ENCODE results near the gene FLT3. TPM values are rescaled to one million over a fixed set of nuclear protein-coding genes. Genes with fewer than 3 reads are reported as not detected.

FLT3 gene
- total and polyA plus RNA-seq, 9 of the 15 experiments (the other 6 are each of a cell fraction or from before 2014, with no cell fraction given): not detected

DNA sequence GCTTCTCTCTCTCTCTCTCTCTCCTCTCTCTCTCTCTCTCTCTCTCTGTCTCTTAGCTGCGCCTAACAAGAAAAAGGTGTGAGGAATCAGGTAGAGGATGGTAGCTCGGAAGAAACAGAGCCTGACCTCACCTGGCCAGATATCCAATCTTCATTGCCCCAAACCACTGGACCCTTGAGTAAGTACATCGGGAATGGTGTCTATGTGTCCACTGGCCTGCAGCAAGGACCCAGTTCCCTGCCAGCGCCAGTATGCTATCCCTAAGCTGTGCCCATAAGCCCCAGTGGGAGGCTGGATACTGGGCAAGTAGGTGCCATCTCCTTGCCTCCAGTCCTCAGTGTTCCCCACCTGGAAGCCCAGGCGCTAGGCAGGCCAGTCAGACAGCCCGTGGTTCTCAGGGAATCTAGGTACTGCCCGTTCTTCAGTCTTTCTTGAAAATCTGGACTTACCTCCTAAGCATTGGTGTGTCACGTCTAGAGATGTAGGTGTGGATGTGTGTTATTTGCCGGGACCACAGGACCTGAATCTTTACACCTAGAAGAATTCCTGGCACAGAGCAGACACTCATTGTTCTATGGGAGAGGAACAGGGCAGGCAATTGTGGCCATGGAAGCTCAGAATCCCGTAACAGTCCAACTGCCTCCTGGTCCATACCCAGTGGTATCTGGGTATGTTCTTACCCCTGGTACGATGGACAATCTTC is 119.2 kb downstream of the FLT3 start:
- CTCF ChIA-PET (ENCODE audit: low intra/inter-chr PET ratio): interaction anchor here (1.1 kb wide), 1 partner anchor 151 kb away, joined by 3 read pairs; no protein-coding TSS in a partner anchor
- no peak overlapping the region for H3K4me2 ChIP-seq (ENCODE audit: insufficient read depth, low read length)
- H3K4me1 ChIP-seq (replicated peaks in 1 of 2; ENCODE audit: control insufficient read depth in 2 of 2, insufficient read depth in 2 of 2, low read length in 2 of 2): no peaks in the 10 kb centered on the region

More for the DNA sequence above, 119.2 kb downstream of the FLT3 start:
- no peak overlapping the region for H3K9ac ChIP-seq (ENCODE audit: insufficient read depth in 1 of 2, low read depth in 2 of 2, low read length in 2 of 2)
- H3K9me3 ChIP-seq (replicated peaks; ENCODE audit: control insufficient read depth, insufficient read depth, low read depth, low read length): no peaks in the 10 kb centered on the region
- no peak overlapping the region for H3K4me3 ChIP-seq
- H3K9me1 ChIP-seq (ENCODE audit: control insufficient read depth, insufficient read depth, low read length): no peaks in the 10 kb centered on the region
- H4K20me1 ChIP-seq (replicated peaks; ENCODE audit: control insufficient read depth, insufficient read depth, low read length): no peaks in the 10 kb centered on the region
- DNase-seq (ENCODE audit: extremely low read depth in 1 of 4, low spot score in 3 of 4): no peak
- WGBS (ENCODE audit: insufficient coverage, low coverage, missing lambda C conversion rate): 0% methylated on average over 7 of the region's 11 CpGs
- no peaks in the 10 kb centered on the region for H3K36me3 ChIP-seq (ENCODE audit: control insufficient read depth, insufficient read depth, low read length)
- H3K79me2 ChIP-seq (ENCODE audit: control insufficient read depth, insufficient read depth, low read length): no peaks in the 10 kb centered on the region
- peaks cover 3 to 31% of the 10 kb centered on the region in 2 experiments; a peak in 4 of 5 replicates for H3K27me3 ChIP-seq (ENCODE audit: control insufficient read depth in 2 of 2, insufficient read depth in 2 of 2, low read length in 2 of 2)
- in situ Hi-C loops (cut with MboI): loop anchor here (10.0 kb wide), 1 partner anchor 1026 kb away; no protein-coding TSS in a partner anchor
- intact Hi-C loops (cut with micrococcal nuclease): loop anchor here (5.0 kb wide), 2 partner anchors 154 to 609 kb away; no protein-coding TSS in a partner anchor
- no peak for ATAC-seq
- no TSS peak for BruUV-seq (replicated peaks)
- TF ChIP-seq NFE2L1 (tag; IDR thresholded peaks at IDR 0.05; ENCODE audit: borderline replicate concordance, low read depth) (no peak), SAFB2 (IDR thresholded peaks at IDR 0.05; ENCODE audit: borderline replicate concordance, low read depth, low read length, severe bottlenecking) (no peak), NR4A1 (CRISPR knock-in tag; IDR thresholded peaks at IDR 0.05) (no peak), NR4A1 (tag; IDR thresholded peaks at IDR 0.05) (no peak), FOXP4 (CRISPR knock-in tag; IDR thresholded peaks at IDR 0.05; ENCODE audit: borderline replicate concordance) (no peak)
- no peak overlapping the region for H3K27ac ChIP-seq (ENCODE audit: extremely low read depth, low read depth, low read length)
- POLR2A ChIA-PET: no interaction called here
- no peak for FAIRE-seq
- H2AFZ ChIP-seq (ENCODE audit: low read depth, low read length): no peak overlapping the region

Data from K562 (cell line).